ENCODE results near the gene SCAI. TPM values are rescaled to one million over a fixed set of nuclear protein-coding genes. Genes with fewer than 3 reads are reported as not detected.
"Not testable (repeated sequence)": the region's sequence is repeated elsewhere in the genome, so short reads cannot be mapped to it uniquely, and the experiment has no call there.

SCAI gene
- total and polyA plus RNA-seq, 12 donors, result 0.51 to 4.4 (median 3.5) TPM

GRCh38 chr9:125028041-125028440 lies 115.3 kb downstream of the SCAI start:
- H3K27me3 ChIP-seq, result no peaks in the 10 kb centered on the region
- peaks cover 0 to 44% (median 18%) of the 10 kb centered on the region in 9 donors for H3K36me3 ChIP-seq
- TF ChIP-seq CTCF (IDR thresholded peaks at IDR 0.05), result no peak
- no peak for ATAC-seq
- no peaks in the 10 kb centered on the region for H3K4me1 ChIP-seq
- H3K27ac ChIP-seq, result no peak overlapping the region
- no peak overlapping the region for H3K4me3 ChIP-seq
- intact Hi-C loops (cut with DNase I), result no loop called here
- H3K9me3 ChIP-seq, result no peaks in the 10 kb centered on the region
- WGBS, 2 donors, result 93 to 98% methylated on average over 3 of the region's 3 CpGs
- DNase-seq, result no peak

- Histone ChIP-seq H3K36me3 (peaks cover 0 to 63% (median 18%) of the 10 kb centered on the region in 9 donors), H3K4me3 (no peak overlapping the region), H3K27ac (no peak overlapping the region), H3K27me3 (no peaks in the 10 kb centered on the region), H3K9me3 (peaks cover 0 to 8% (median 0%) of the 10 kb centered on the region in 11 donors), H3K4me1 (no peaks in the 10 kb centered on the region)
- no peak for TF ChIP-seq CTCF (IDR thresholded peaks at IDR 0.05)
- ATAC-seq, result no peak
- WGBS, 2 donors, result 93 to 96% methylated on average over 1 of the region's 1 CpG
- intact Hi-C loops (cut with DNase I), result no loop called here
- DNase-seq, result no peak
These were observed 118.4 kb downstream of the SCAI start for GRCh38 chr9:125024917-125025316.

- H3K4me1 ChIP-seq, result no peaks in the 10 kb centered on the region
- intact Hi-C loops (cut with DNase I), result no loop called here
- H3K4me3 ChIP-seq, result no peak overlapping the region
- no peak for ATAC-seq
- DNase-seq, result no peak
- TF ChIP-seq CTCF (IDR thresholded peaks at IDR 0.05), result no peak
- H3K36me3 ChIP-seq, result peaks cover 0 to 68% (median 9%) of the 10 kb centered on the region in 9 donors
- no peak overlapping the region for H3K27ac ChIP-seq
- 97 to 98% methylated on average over 4 of the region's 4 CpGs for WGBS, 2 donors
- no peaks in the 10 kb centered on the region for H3K27me3 ChIP-seq
- H3K9me3 ChIP-seq, result peaks cover 0 to 8% (median 0%) of the 10 kb centered on the region in 11 donors
These were observed 122.3 kb downstream of the SCAI start for GRCh38 chr9:125021069-125021468.

- intact Hi-C loops (cut with DNase I); H3K9me3 ChIP-seq; DNase-seq; H3K4me3 ChIP-seq; H3K27me3 ChIP-seq; H3K27ac ChIP-seq; H3K4me1 ChIP-seq; ATAC-seq: not testable (repeated sequence)
- WGBS, 2 donors, result 92 to 95% methylated on average over 5 of the region's 5 CpGs
- peaks cover 0 to 38% (median 7%) of the 10 kb centered on the region in 9 donors for H3K36me3 ChIP-seq
These were observed 127.7 kb downstream of the SCAI start for GRCh38 chr9:125015655-125016054.

- intact Hi-C loops (cut with DNase I); DNase-seq; H3K9me3 ChIP-seq; ATAC-seq; H3K4me1 ChIP-seq; H3K4me3 ChIP-seq; H3K27ac ChIP-seq; H3K27me3 ChIP-seq: not testable (repeated sequence)
- peaks cover 0 to 16% (median 0%) of the 10 kb centered on the region in 9 donors for H3K36me3 ChIP-seq
- WGBS, 2 donors, result 96 to 97% methylated on average over 3 to 4 of the region's 4 CpGs
These were observed 131.3 kb downstream of the SCAI start for GRCh38 chr9:125012013-125012412.
